Nephron (organoid): Measurements from ENCODE around the gene PRAC1.

Experiments
- H3K27ac Mint-ChIP-seq, 3 experiments: 2 replicates each; pipeline ENCODE4 v1.8.0; 2020; ENCODE audit warnings: mixed read lengths in 3 of 3, mild to moderate bottlenecking in 2 of 3, moderate library complexity in 1 of 3
- H3K27me3 Mint-ChIP-seq: 2 replicates; pipeline ENCODE4 v1.8.0; 2021; ENCODE audit warnings: low read depth, mild to moderate bottlenecking, moderate library complexity, mixed read lengths
- H3K36me3 Mint-ChIP-seq: 2 replicates; pipeline ENCODE4 v1.8.0; 2020; ENCODE audit warnings: low read depth, mixed read lengths
- H3K4me1 Mint-ChIP-seq: 2 replicates; pipeline ENCODE4 v1.8.0; 2020; ENCODE audit warnings: mixed read lengths
- H3K4me3 Mint-ChIP-seq, 3 experiments: 2 replicates each; pipeline ENCODE4 v1.8.0; 2020; ENCODE audit warnings: mild to moderate bottlenecking in 3 of 3, mixed read lengths in 3 of 3, moderate library complexity in 2 of 3
- H3K9me3 Mint-ChIP-seq: 2 replicates; pipeline ENCODE4 v1.8.0; 2020; ENCODE audit warnings: mixed read lengths
- CTCF ChIP-seq, 3 experiments: fragments of 200-600 bp; sonication (generic); IDR thresholded peaks; one replicate each; pipeline ENCODE4 v1.5.0; 2021; ENCODE audit warnings: antibody characterized with exemption in 3 of 3; ENCODE audit not compliant: unreplicated experiment in 3 of 3

PRAC1 gene

GRCh38 chr17:48753794-48754499 is 31.6 kb upstream of the PRAC1 start:
- Mint-ChIP-seq H3K4me3 (no peak overlapping the region), H3K36me3 (no peaks in the 10 kb centered on the region), H3K27me3 (peaks cover 100% of the 10 kb centered on the region), H3K4me1 (peaks cover 23% of the 10 kb centered on the region), H3K9me3 (no peaks in the 10 kb centered on the region), H3K27ac (no peak overlapping the region)
- TF ChIP-seq CTCF (IDR thresholded peaks at IDR 0.05; ENCODE audit: unreplicated experiment in 3 of 3), result no peak

GRCh38 chr17:48752399-48753288 is 30.3 kb upstream of the PRAC1 start:
- no peak overlapping the region for H3K27ac Mint-ChIP-seq
- no peak overlapping the region for H3K4me3 Mint-ChIP-seq
- H3K27me3 Mint-ChIP-seq, result peaks cover 100% of the 10 kb centered on the region
- TF ChIP-seq CTCF (IDR thresholded peaks at IDR 0.05; ENCODE audit: unreplicated experiment in 3 of 3), result no peak
- no peaks in the 10 kb centered on the region for H3K9me3 Mint-ChIP-seq
- peaks cover 22% of the 10 kb centered on the region for H3K4me1 Mint-ChIP-seq
- no peaks in the 10 kb centered on the region for H3K36me3 Mint-ChIP-seq

- peaks cover 100% of the 10 kb centered on the region for H3K27me3 Mint-ChIP-seq
- no peak for TF ChIP-seq CTCF (IDR thresholded peaks at IDR 0.05; ENCODE audit: unreplicated experiment in 3 of 3)
- no peaks in the 10 kb centered on the region for H3K36me3 Mint-ChIP-seq
- peaks cover 18% of the 10 kb centered on the region for H3K4me1 Mint-ChIP-seq
- H3K4me3 Mint-ChIP-seq, result no peak overlapping the region
- H3K27ac Mint-ChIP-seq, result no peak overlapping the region
- H3K9me3 Mint-ChIP-seq, result no peaks in the 10 kb centered on the region
Measured at GRCh38 chr17:48751733-48752398, 29.5 kb upstream of the PRAC1 start.

- no peak overlapping the region for H3K4me3 Mint-ChIP-seq
- TF ChIP-seq CTCF (IDR thresholded peaks at IDR 0.05; ENCODE audit: unreplicated experiment in 3 of 3), result no peak
- peaks cover 15% of the 10 kb centered on the region for H3K4me1 Mint-ChIP-seq
- no peak overlapping the region for H3K27ac Mint-ChIP-seq
- H3K9me3 Mint-ChIP-seq, result no peaks in the 10 kb centered on the region
- H3K27me3 Mint-ChIP-seq, result peaks cover 100% of the 10 kb centered on the region
- H3K36me3 Mint-ChIP-seq, result no peaks in the 10 kb centered on the region
Measured at GRCh38 chr17:48751172-48751571, 28.9 kb upstream of the PRAC1 start.

GRCh38 chr17:48749621-48750553 is 27.6 kb upstream of the PRAC1 start:
- H3K4me1 Mint-ChIP-seq, result peaks cover 15% of the 10 kb centered on the region
- H3K27ac Mint-ChIP-seq, result no peak overlapping the region
- no peak for TF ChIP-seq CTCF (IDR thresholded peaks at IDR 0.05; ENCODE audit: unreplicated experiment in 3 of 3)
- H3K9me3 Mint-ChIP-seq, result no peaks in the 10 kb centered on the region
- no peak overlapping the region for H3K4me3 Mint-ChIP-seq
- peaks cover 100% of the 10 kb centered on the region for H3K27me3 Mint-ChIP-seq
- no peaks in the 10 kb centered on the region for H3K36me3 Mint-ChIP-seq
